ENCODE measurements around the gene OR7D2.

OR7D2 gene

DNA sequence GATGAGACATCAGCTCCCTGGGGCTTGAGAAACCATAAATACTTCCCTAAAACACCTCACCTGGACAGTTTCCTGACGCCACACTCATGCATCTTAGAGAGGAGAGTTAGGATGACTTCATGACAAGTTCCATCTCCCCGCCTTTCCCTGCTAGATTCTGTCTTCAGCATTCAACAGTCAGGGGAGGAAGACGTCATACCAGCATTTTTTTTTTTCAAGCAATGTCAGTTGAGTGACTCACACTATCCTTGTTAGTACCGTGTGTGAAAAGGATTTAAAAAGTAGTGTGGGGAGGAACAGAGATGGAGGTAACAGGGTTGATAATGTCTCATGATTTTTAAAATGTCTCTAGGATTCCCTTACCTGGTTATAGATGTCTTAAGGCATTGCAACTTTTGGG is at the start of gene OR7D2:
Gene OR7D2 (plus strand): TSS at position 79 of the 400 bp plus-strand sequence. CDS start 6,803 bp downstream, outside the sequence.
- H3K4me1 Mint-ChIP-seq: no peaks in the 10 kb centered on the region
- H3K4me3 Mint-ChIP-seq: no peak within 1 kb of the TSS
- no peaks in the 10 kb centered on the region for H3K36me3 Mint-ChIP-seq
- no peak within 1 kb of the TSS for H3K27ac Mint-ChIP-seq
- DNase-seq (ENCODE audit: low spot score in 2 of 2): no peak
- H3K9me3 Mint-ChIP-seq: no peaks in the 10 kb centered on the region
- no peak for ATAC-seq

DNA sequence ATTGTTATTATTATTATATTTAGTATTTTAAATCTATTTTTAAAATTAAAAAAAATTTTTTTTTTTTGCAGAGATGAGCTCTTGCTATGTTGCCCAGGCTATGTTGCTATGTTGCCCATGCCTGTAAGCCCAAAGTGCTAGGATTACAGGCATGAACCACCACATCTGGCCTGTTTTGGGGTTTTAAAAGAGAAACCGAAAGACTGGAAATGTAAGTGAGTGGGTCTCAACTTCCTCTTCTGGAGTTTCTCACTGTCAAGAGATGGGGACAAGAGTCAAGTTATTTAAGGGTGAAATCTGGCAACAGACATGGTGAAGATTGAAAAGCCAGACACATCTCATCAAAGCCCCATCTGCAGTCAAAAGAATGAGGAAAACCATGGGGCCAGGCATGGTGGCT is 47.8 kb upstream of the OR7D2 start:
- Mint-ChIP-seq H3K9me3 (no peaks in the 10 kb centered on the region), H3K27ac (no peak overlapping the region), H3K4me3 (no peak overlapping the region), H3K4me1 (no peaks in the 10 kb centered on the region), H3K36me3 (no peaks in the 10 kb centered on the region)
- no peak for ATAC-seq
- no peak for DNase-seq (ENCODE audit: low spot score in 2 of 2)

DNA sequence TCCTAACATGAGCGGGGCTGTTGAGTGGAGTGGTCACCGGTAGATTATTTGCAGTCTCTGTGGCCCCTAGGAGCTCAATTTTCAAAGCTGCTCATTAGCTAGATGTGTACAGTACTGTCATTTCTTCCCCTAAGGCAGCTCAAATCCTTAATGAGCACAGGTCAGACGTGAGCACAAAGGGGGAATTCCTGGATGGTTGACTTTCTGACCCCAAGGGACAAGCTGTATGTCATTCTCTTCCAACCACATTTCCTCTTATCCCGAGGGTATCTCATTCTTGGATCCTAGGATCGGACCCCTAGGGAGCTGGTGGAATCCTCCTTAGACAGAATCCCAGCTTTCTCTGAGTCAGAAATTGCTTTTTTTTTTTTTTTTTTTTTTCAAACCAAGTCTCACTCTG is 46.4 kb upstream of the OR7D2 start:
- no peak overlapping the region for H3K4me3 Mint-ChIP-seq
- no peaks in the 10 kb centered on the region for H3K9me3 Mint-ChIP-seq
- no peaks in the 10 kb centered on the region for H3K4me1 Mint-ChIP-seq
- H3K27ac Mint-ChIP-seq: no peak overlapping the region
- DNase-seq (ENCODE audit: low spot score in 2 of 2): no peak
- ATAC-seq: no peak
- H3K36me3 Mint-ChIP-seq: no peaks in the 10 kb centered on the region

DNA sequence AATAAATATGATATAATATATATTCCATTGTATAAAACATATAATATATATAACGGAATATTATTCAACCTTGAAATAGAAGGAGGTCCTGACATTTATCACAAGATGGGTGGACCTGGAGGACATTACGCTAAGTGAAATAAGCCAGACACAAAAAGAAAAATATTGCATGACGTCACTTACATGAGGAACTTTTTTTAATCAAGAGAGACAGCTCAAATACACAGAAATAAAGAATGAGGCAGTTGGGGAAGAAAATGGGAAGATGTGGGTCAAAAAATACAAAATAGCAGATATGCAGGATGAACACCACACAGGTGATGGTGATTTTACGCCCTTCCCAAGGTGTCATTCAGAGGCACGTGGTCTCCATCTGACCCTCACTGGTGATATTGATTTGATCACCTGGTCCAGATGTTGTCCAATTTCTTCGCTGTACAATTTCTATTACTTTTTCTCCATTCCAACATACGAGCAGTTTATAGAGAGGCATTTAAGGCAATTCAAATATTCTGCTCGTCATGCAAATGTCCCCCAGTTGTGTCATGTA is 39.1 kb upstream of the OR7D2 start:
- H3K9me3 Mint-ChIP-seq: peaks cover 5% of the 10 kb centered on the region
- DNase-seq (ENCODE audit: low spot score in 2 of 2) (no peak), ATAC-seq (no peak)
- H3K4me3 Mint-ChIP-seq: peak overlapping the region; percentile 96
- peak overlapping the region; percentile 99 for H3K27ac Mint-ChIP-seq
- peaks cover 33% of the 10 kb centered on the region for H3K4me1 Mint-ChIP-seq
- peaks cover 29% of the 10 kb centered on the region for H3K36me3 Mint-ChIP-seq

DNA sequence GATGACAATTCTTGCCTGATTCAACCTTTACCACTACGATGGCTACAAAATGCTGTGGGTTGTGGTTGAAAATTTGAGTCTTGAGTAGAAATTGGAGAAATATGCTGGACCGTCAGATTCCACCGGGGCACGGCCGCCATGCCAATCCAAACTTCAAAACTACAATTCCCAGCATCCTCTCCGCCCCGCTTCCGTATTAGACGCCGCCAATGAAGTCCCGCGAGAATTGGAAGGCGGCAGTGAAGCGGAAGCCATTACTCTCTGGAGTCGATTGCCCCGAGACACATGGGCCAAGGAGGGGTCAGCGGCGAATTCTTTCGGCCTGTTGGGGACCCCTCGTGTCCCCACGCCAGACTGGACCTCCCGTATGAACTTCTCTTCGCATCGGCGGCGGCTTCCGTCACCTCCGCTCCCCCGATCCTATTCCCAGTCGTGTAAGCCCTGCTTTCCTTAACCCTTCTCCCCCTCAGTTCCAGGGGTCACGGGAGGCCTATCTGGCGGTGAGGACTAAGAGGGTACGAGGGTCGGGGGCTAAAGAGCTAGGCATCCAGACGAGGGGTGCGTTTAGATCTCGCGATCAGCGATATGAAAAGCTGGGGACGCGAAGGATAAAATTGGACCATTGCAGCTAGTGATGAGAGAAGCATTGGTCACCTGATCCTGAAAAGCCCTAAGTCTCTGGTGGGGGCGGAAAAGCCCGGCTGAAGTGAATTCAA is 38.5 kb upstream of the OR7D2 start, which contains the start of gene ZNF317:
Gene ZNF317 (plus strand): TSS at position 239 of the 716 bp plus-strand sequence. CDS start 15,620 bp downstream, outside the sequence.
- peak; percentile 97 for ATAC-seq
- Mint-ChIP-seq H3K4me1 (peaks cover 33% of the 10 kb centered on the region), H3K36me3 (peaks cover 35% of the 10 kb centered on the region), H3K27ac (peak within 1 kb of the TSS; percentile 99), H3K4me3 (peak within 1 kb of the TSS; percentile 96), H3K9me3 (peaks cover 7% of the 10 kb centered on the region)
- DNase-seq (ENCODE audit: low spot score in 2 of 2): peak; percentile 67 to 90

GRCh38 chr19:9144920-9145319 is 33.9 kb upstream of the OR7D2 start:
- DNase-seq (ENCODE audit: low spot score in 2 of 2) (no peak), ATAC-seq (no peak)
- Mint-ChIP-seq H3K4me1 (peaks cover 53% of the 10 kb centered on the region), H3K4me3 (no peak overlapping the region), H3K27ac (no peak overlapping the region), H3K9me3 (peaks cover 10% of the 10 kb centered on the region), H3K36me3 (peaks cover 71% of the 10 kb centered on the region)

GRCh38 chr19:9146882-9147281 is 31.9 kb upstream of the OR7D2 start:
- no peak for DNase-seq (ENCODE audit: low spot score in 2 of 2)
- Mint-ChIP-seq H3K4me1 (peaks cover 59% of the 10 kb centered on the region), H3K36me3 (peaks cover 81% of the 10 kb centered on the region), H3K4me3 (no peak overlapping the region), H3K9me3 (peaks cover 10% of the 10 kb centered on the region), H3K27ac (no peak overlapping the region)
- no peak for ATAC-seq

DNA sequence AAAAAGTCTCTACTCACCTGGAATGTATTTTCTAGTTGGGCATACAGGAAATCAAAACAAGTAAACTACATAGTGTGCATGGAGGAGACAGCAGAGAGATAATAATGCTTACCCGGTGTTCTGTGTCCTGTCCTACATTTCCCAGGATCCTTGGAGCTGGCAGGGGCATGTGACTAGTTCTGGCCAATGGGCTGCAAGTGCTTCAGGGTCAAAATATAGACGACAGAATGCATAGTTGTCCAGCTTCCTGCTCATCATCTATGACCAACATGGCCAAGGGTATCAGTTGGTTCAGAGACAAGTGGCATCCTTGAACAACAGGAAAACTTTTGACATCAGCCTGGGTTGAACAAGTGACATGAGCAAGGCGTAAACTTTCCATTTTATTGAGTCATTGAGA is 30.1 kb upstream of the OR7D2 start:
- H3K4me1 Mint-ChIP-seq: peaks cover 57% of the 10 kb centered on the region
- H3K36me3 Mint-ChIP-seq: peaks cover 81% of the 10 kb centered on the region

DNA sequence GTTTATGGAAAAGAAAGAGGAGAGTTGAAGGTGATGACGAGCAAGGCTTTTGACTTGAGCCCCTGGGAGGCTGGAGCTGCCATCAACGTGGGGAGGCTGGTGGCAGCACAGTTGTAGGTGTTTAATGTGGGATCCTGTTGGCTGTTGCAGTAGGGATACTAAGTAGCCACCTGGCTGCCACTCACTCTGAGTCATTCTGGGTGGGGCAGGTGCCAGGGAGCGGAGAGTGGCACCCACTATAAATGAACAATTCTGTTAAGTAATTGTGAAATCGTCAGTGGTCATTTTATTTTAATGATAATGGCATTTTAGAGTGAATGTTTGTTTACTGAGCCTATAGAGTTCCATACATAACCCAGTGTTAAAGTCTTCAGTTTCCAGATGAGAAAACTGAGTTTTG is 28.8 kb upstream of the OR7D2 start:
- H3K4me1 Mint-ChIP-seq: peaks cover 61% of the 10 kb centered on the region
- ATAC-seq (no peak), DNase-seq (ENCODE audit: low spot score in 2 of 2) (no peak)
- peak overlapping the region; percentile 46 for H3K27ac Mint-ChIP-seq
- H3K36me3 Mint-ChIP-seq: peaks cover 83% of the 10 kb centered on the region
- H3K4me3 Mint-ChIP-seq: peak overlapping the region; percentile 15
- peaks cover 3% of the 10 kb centered on the region for H3K9me3 Mint-ChIP-seq

More for the DNA sequence above, 30.1 kb upstream of the OR7D2 start:
- Mint-ChIP-seq H3K9me3 (peaks cover 10% of the 10 kb centered on the region), H3K4me3 (no peak overlapping the region), H3K27ac (peak overlapping the region; percentile 13)
- DNase-seq (ENCODE audit: low spot score in 2 of 2): no peak
- no peak for ATAC-seq

DNA sequence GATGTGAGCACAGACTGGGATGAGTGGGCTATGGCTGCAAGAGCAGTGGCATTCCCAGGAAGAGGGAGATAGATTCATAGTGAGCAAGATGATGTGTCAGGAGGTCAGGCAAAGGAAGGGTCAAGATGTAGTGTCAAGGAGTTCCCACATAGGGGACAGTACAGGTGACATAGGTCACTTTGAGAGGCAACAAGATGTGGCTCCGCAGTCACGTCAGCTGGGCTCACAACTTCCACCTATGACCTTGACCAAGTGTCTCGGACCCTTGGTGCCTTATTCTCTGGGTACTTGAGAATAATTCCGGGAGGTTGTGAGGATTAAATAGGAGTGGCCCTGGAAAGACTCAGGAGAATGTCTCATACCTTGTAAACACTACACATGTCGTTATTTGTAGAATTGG is 28.1 kb upstream of the OR7D2 start:
- H3K36me3 Mint-ChIP-seq: peaks cover 83% of the 10 kb centered on the region
- ATAC-seq (no peak), DNase-seq (ENCODE audit: low spot score in 2 of 2) (no peak)
- H3K4me1 Mint-ChIP-seq: peaks cover 68% of the 10 kb centered on the region
- peak overlapping the region; percentile 15 for H3K4me3 Mint-ChIP-seq
- H3K27ac Mint-ChIP-seq: peak overlapping the region; percentile 50
- peaks cover under 1% of the 10 kb centered on the region for H3K9me3 Mint-ChIP-seq

DNA sequence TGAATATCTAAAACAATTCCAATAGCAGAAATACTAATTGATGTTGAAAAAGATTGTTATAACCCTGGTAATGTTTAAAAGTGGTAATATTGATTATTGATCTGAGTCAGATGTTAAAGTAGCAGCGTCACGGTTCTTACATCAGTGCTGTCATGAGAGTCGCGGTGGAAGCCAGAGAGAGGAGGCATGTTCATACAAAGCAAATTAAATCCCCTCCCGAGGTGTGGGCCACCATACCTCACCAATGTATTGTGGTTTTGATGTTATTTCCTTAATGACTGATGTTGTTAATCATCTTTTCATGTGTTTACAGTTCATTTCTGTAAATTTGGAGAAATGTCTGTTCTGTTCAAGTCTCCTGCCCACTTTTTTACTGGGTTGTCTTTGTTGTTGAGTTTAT is 27.4 kb upstream of the OR7D2 start:
- ATAC-seq (peak; percentile 99), DNase-seq (ENCODE audit: low spot score in 2 of 2) (no peak)
- peaks cover 87% of the 10 kb centered on the region for H3K36me3 Mint-ChIP-seq
- H3K27ac Mint-ChIP-seq: peak overlapping the region; percentile 50
- no peak overlapping the region for H3K4me3 Mint-ChIP-seq
- no peaks in the 10 kb centered on the region for H3K9me3 Mint-ChIP-seq
- H3K4me1 Mint-ChIP-seq: peaks cover 72% of the 10 kb centered on the region

- ATAC-seq (no peak), DNase-seq (ENCODE audit: low spot score in 2 of 2) (no peak)
- Mint-ChIP-seq H3K9me3 (no peaks in the 10 kb centered on the region), H3K27ac (no peak overlapping the region), H3K36me3 (peaks cover 93% of the 10 kb centered on the region), H3K4me1 (peaks cover 43% of the 10 kb centered on the region), H3K4me3 (no peak overlapping the region)
Measured at GRCh38 chr19:9155591-9155990, 23.2 kb upstream of the OR7D2 start.

DNA sequence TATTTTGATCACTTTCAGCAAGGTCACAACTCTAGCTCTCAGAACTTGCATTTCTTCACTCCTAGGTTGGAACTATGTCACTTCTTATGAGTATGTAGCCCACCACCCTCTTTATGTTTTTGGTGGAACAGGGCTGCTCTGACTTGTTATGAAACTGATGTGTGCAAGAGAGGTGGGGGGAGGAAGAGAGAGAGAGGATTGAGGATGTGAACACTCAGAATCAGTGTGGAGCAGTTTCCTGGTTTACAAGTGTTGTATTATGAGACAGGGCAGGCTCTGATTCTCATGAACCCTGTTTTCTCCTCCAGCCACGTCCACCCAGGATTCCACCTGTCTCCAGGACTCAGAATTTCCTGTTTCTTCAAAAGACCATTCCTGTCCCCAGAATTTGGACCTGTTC is 22.5 kb upstream of the OR7D2 start:
- DNase-seq (ENCODE audit: low spot score in 2 of 2) (no peak), ATAC-seq (no peak)
- peaks cover 35% of the 10 kb centered on the region for H3K4me1 Mint-ChIP-seq
- peaks cover 95% of the 10 kb centered on the region for H3K36me3 Mint-ChIP-seq
- no peak overlapping the region for H3K27ac Mint-ChIP-seq
- no peaks in the 10 kb centered on the region for H3K9me3 Mint-ChIP-seq
- H3K4me3 Mint-ChIP-seq: no peak overlapping the region

DNA sequence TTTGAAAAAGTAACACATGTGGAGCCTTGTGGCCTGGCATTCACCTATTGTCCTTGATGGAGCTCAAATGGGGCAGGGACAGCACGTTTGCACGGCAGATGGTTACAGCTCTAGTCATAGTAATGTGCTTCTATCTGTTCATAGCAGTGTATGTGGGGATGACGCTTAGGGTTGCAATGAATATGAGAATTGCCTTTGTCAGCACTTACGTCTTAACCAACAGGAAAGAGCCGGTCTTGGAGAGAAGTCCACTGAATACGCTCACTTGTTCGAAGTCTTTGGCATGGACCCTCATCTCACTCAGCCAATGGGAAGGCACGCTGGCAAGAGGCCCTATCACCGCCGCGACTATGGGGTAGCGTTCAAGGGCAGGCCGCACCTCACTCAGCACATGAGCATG is 18.9 kb upstream of the OR7D2 start:
- ATAC-seq (no peak), DNase-seq (ENCODE audit: low spot score in 2 of 2) (no peak)
- Mint-ChIP-seq H3K4me3 (no peak overlapping the region), H3K4me1 (peaks cover 13% of the 10 kb centered on the region), H3K9me3 (no peaks in the 10 kb centered on the region), H3K27ac (no peak overlapping the region), H3K36me3 (peaks cover 100% of the 10 kb centered on the region)

- H3K27ac Mint-ChIP-seq: no peak overlapping the region
- H3K4me3 Mint-ChIP-seq: no peak overlapping the region
- DNase-seq (ENCODE audit: low spot score in 2 of 2) (no peak), ATAC-seq (no peak)
- H3K4me1 Mint-ChIP-seq: no peaks in the 10 kb centered on the region
- no peaks in the 10 kb centered on the region for H3K9me3 Mint-ChIP-seq
- H3K36me3 Mint-ChIP-seq: peaks cover 100% of the 10 kb centered on the region
Measured at GRCh38 chr19:9161427-9161826, 17.4 kb upstream of the OR7D2 start.

DNA sequence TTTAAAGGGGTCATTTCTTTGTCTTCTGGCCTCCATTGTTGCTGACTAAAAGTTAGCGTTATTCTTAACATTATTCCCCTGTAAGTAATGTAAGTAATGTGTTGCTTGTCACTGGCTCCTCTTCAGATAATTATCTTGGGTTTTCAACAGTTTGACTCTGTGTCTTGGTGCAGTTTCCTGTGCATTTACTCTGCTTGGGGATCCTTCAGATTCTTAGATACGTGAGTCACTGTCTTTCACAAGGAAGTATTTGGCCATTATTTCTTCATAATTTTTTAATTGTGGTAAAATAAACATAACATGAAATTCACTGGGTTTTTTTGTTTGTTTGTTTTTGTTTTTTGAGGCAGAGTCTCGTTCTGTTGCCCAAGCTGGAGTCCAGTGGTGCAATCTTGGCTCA is 13.5 kb upstream of the OR7D2 start:
- Mint-ChIP-seq H3K9me3 (no peaks in the 10 kb centered on the region), H3K27ac (no peak overlapping the region), H3K36me3 (peaks cover 70% of the 10 kb centered on the region), H3K4me3 (no peak overlapping the region), H3K4me1 (no peaks in the 10 kb centered on the region)
- ATAC-seq (no peak), DNase-seq (ENCODE audit: low spot score in 2 of 2) (no peak)

Data from stimulated activated effector memory CD8-positive, alpha-beta T cell treated with anti-CD3 and anti-CD28 coated beads, Interleukin-12 subunit alpha, Interleukin-12 subunit beta, amount 100 ng/mL, for 72 hours (primary cell).